Measurements from ENCODE around the gene CNIH4. TPM values are rescaled to one million over a fixed set of nuclear protein-coding genes. Genes with fewer than 3 reads are reported as not detected.

The CNIH4 gene
- total and polyA plus RNA-seq, 9 donors, result 24.6 to 51.8 (median 37.5) TPM

- Histone ChIP-seq H3K4me1 (ENCODE audit: insufficient read depth) (no peaks in the 10 kb centered on the region), H3K27me3 (no peaks in the 10 kb centered on the region), H3K4me3 (no peak overlapping the region), H3K9me3 (no peaks in the 10 kb centered on the region), H3K36me3 (no peaks in the 10 kb centered on the region), H3K27ac (no peak overlapping the region)
- no peak for DNase-seq
- intact Hi-C loops (cut with DNase I), result no loop called here
- 82 to 87% (median 87%) methylated on average over 4 of the region's 4 CpGs for WGBS, 3 donors
- TF ChIP-seq EP300 (IDR thresholded peaks at IDR 0.05) (no peak), CTCF (IDR thresholded peaks at IDR 0.05) (no peak), POLR2A (IDR thresholded peaks at IDR 0.05) (no peak)
Measured at GRCh38 chr1:224317383-224318045, 39.2 kb upstream of the CNIH4 start.

- no peaks in the 10 kb centered on the region for H3K9me3 ChIP-seq
- H3K27me3 ChIP-seq, result no peaks in the 10 kb centered on the region
- TF ChIP-seq POLR2A (IDR thresholded peaks at IDR 0.05), result no peak
- no peak for TF ChIP-seq CTCF (IDR thresholded peaks at IDR 0.05)
- H3K4me1 ChIP-seq (ENCODE audit: insufficient read depth), result no peaks in the 10 kb centered on the region
- no peaks in the 10 kb centered on the region for H3K36me3 ChIP-seq
- DNase-seq, result no peak
- H3K27ac ChIP-seq, result no peak overlapping the region
- intact Hi-C loops (cut with DNase I), result no loop called here
- H3K4me3 ChIP-seq, result no peak overlapping the region
- WGBS, 3 donors, result 95 to 100% (median 95%) methylated on average over 2 of the region's 2 CpGs
Measured at GRCh38 chr1:224321706-224322105, 35.0 kb upstream of the CNIH4 start.

DNA sequence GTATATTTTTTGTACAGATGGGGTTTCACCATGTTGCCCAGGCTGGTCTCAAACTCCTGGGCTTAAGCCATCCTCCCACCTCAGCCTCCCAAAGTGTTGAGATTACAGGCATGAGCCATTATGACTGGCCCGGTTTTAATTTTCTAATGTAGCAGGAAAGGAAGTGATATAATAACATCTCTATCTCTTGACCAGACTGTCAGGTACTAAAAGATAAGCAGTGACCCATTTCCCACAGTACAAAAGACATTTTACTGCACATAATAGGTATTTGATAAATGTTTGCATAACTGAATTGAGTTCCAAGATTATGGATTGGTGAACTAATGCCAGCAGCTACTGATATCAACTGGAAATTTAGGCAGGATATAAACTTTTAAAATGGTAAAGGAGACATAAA lies 30.7 kb upstream of the CNIH4 start:
- Histone ChIP-seq H3K36me3 (no peaks in the 10 kb centered on the region), H3K4me1 (ENCODE audit: insufficient read depth) (peaks cover 5% of the 10 kb centered on the region), H3K27ac (no peak overlapping the region), H3K27me3 (no peaks in the 10 kb centered on the region), H3K9me3 (no peaks in the 10 kb centered on the region), H3K4me3 (no peak overlapping the region)
- intact Hi-C loops (cut with DNase I), result no loop called here
- no peak for TF ChIP-seq EP300 (IDR thresholded peaks at IDR 0.05)
- no peak for TF ChIP-seq POLR2A (IDR thresholded peaks at IDR 0.05)
- no peak for TF ChIP-seq CTCF (IDR thresholded peaks at IDR 0.05)
- 56 to 71% (median 62%) methylated on average over 1 of the region's 1 CpG for WGBS, 3 donors
- DNase-seq, result no peak

DNA sequence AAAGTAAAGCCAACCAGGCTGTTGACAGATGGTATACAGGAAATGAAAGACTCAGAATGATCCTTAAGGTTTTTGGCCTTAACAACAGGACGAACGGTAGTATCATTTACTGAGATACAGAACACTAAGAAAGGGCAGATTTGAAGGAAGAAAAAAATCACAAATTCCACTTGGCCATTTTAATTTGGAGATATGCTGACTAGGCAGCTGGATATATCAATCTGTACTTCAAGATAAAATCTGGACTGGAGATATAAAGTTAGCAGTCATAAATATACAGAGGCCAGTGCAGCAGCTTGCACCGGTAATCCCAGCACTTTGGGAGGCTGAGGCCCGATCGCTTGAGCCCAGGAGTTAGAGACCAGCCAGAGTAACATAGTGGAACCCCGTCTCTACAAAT lies 28.0 kb upstream of the CNIH4 start:
- H3K9me3 ChIP-seq, result no peaks in the 10 kb centered on the region
- H3K27me3 ChIP-seq, result no peaks in the 10 kb centered on the region
- TF ChIP-seq EP300 (IDR thresholded peaks at IDR 0.05) (no peak), POLR2A (IDR thresholded peaks at IDR 0.05) (no peak), CTCF (IDR thresholded peaks at IDR 0.05) (no peak)
- H3K4me1 ChIP-seq (ENCODE audit: insufficient read depth), result peaks cover 5% of the 10 kb centered on the region
- DNase-seq, result no peak
- no peak overlapping the region for H3K27ac ChIP-seq
- no peak overlapping the region for H3K4me3 ChIP-seq
- WGBS, 3 donors, result 67 to 83% (median 69%) methylated on average over 6 of the region's 6 CpGs
- H3K36me3 ChIP-seq, result no peaks in the 10 kb centered on the region
- intact Hi-C loops (cut with DNase I), result no loop called here

Measured in ovary (tissue), 9 donors.